HG03571 (cell line): ENCODE results near the gene CRCP.
"Not testable (repeated sequence)": the region's sequence is repeated elsewhere in the genome, so short reads cannot be mapped to it uniquely, and the experiment has no call there.

Experiments used
- ATAC-seq: cut with Tn5 transposase; IDR thresholded peaks from one replicate; pipeline ENCODE4 v1.9.1; 2021; ENCODE audit not compliant: unreplicated experiment

The CRCP gene

DNA sequence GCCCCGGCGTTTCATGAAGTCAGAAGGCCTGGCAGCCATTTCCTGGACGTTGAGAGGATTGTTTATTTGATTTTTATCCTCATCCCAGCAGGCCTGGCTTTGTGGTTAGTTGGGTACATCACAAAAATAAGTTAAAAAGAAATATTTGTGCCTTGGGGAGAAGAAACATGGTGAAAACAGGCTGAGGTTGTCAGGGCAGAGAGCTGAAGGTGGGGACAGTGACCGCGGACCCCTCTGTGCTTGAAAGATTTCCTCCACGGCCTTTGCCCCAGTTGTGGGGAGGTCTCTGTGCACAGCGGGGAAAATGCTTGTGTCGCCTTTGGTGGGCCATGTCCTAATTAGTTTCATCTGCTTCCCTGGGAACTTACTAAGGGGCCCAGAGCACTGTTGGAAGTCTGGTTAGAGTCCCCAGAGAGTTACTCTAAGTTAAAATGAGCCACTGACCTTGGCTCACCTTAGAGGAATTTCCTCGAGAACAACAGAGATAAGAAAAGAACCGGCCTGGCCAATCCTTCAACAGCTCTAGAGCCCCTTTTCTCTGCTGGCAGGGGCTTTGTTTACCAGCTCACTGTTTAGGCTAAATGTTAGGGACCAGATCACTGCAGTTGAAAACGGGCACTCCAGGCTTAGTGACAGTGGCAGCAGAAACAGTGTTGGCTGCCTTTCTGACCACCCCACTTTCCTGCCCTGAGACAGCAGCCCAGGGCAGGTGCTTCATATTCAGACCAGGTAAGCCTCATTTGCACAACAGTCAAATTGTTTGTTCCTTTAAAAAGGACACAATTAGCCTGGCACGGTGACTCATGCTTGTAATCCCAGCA, 37.9 kb downstream of the CRCP start:
- ATAC-seq: no peak

DNA sequence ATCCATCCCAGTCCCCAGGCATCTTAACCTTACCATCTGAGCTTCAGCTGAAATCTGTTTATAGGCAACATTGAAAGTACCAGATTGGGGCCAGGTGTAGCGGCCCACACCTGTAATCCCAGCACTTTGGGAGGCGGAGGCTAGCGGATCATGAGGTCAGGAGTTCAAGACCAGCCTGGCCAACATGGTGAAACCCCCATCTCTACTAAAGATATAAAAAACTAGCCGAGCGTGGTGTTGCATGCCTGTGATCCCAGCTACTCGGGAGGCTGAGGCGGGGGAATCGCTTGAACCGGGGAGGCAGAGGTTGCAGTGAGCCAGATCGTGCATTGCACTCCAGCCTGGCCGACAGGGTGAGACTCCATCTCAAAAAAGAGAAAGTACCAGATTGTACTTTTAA, 39.0 kb downstream of the CRCP start:
- no peak for ATAC-seq

DNA sequence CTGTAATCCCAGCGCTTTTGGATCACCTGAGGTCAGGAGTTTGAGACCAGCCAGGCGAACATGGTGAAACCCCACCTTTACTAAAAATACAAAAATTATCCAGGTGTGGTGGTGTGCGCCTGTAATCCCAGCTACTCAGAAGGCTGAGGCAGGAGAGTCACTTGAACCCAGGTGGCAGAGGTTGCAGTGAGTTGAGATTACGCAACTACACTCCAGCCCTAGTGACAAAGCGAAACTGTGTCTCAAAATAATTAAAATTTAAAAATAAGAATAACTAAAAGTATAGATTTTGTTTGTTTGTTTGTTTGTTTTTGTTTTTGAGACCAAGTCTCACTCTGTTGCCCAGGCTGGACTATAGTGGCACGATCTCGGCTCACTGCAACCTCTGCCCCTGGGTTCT, 41.4 kb downstream of the CRCP start:
- ATAC-seq: not testable (repeated sequence)

DNA sequence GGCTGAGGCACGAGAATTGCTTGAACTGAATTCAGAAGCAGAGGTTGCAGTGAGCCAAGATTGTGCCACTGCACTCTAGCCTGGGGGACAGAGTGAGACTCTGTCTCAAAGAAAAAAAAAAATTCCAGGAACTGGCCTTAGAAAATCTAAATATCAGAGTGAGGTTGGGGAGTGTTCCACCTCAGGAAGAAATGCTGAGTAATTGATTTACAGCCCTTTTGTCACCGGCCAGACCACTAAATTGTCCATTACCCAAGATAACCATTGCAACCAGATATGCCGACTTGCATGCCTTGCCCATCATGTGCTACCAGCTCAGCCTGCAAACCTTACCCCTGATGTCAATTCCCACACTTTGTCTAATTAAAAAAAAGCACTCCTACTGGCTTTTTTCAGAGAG, 42.4 kb downstream of the CRCP start:
- no peak for ATAC-seq

DNA sequence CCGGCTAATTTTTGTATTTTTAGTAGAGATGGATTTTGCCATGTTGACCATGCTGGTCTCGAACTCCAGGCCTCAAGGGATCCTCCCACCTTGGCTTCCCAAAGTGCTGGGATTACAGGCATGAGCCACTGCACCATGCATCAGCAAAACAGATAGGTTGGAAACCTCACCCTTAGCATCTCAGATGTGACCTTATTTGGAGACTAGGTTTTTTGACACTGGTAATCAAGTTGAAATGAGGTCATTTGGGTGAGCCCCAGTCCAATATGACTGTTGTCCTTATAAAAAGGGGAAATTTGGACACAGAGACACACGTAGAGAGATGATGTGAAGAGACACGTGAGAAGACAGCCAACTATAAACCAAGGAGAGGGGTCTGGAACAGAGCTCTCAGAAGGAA, 48.0 kb downstream of the CRCP start:
- no peak for ATAC-seq

DNA sequence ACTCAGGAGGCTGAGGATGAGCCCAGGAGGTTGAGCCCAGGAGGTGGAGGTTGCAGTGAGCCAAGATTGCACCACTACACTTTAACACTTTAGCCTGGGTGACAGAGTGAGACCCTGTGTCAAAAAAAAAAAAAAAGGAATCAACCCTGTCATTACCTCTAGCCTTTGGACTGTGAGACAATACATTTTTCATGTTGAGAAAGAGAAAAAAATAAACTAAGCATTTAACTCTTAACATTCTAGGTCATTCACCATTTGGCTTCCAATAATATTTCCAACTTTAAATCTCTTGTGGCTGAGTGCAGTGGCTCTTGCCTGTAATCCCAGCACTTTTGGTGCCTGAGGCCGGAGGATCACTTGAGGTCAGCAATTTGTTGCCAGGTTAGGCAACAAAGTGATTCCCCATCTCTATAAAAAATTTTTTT, 48.6 kb downstream of the CRCP start:
- no peak for ATAC-seq

DNA sequence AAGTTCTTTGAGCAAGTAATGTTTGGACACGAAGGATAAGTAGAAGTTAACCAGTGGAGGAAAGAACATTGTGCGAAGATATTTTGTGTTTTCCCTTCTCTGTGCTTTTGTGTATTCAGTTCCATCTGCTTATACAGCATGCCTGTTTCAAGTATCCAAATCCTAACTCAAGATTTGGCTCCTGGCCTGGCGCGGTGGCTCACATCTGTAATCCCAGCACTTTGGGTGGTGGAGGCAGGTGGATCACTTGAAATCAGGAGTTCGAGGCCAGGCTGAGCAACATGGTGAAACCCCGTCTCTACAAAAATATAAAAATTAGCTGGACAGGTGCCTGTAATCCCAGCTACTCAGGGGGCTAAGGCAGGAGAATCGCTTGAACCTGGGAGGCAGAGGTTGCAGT, 49.7 kb downstream of the CRCP start:
- ATAC-seq: no peak

DNA sequence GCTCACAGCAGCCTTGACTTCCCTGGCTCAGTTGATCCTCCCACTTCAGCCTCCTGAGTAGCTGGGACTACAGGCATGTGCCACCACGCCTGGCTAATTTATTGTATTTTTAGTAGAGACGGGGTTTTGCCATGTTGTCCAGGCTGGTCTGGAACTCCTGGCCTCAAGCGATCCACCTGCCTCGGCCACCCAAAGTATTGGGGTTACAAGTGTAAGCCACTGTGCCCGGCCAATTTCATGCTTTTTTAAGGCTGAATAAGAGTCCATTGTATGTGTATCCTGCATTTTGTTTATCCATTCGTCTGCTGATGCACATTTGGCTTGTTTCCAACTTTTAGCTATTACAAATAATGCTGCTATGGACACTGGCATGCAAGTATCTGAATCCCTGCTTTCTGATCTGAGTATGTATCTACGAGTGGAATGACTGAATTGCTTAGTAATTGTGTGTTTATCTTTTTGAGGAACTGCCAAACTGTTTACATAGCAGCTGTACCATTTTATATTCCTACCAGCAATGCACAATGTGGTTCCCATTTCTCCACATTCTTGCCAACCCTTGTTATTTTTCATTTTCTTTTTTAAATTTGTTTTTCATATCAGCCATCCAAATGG, 53.2 kb downstream of the CRCP start:
- no peak for ATAC-seq

DNA sequence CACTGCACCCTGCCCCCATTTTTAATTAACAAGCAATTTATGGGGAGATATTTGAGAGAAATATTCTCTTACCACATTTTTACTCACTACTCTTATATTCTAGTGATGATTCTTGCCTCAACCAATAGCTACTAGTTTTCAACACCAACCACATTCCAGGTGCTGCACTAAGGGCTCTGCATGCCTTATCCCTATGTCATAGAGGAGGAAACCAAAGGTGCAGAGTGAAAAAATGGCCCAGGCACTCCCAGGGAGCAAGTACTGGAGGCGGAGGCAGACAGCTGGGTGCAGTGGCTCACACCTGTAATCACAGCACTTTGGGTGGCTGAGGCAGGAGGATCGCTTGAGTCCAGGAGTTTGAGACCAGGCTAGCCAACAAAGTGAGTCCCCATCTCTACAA, 55.0 kb downstream of the CRCP start:
- no peak for ATAC-seq

DNA sequence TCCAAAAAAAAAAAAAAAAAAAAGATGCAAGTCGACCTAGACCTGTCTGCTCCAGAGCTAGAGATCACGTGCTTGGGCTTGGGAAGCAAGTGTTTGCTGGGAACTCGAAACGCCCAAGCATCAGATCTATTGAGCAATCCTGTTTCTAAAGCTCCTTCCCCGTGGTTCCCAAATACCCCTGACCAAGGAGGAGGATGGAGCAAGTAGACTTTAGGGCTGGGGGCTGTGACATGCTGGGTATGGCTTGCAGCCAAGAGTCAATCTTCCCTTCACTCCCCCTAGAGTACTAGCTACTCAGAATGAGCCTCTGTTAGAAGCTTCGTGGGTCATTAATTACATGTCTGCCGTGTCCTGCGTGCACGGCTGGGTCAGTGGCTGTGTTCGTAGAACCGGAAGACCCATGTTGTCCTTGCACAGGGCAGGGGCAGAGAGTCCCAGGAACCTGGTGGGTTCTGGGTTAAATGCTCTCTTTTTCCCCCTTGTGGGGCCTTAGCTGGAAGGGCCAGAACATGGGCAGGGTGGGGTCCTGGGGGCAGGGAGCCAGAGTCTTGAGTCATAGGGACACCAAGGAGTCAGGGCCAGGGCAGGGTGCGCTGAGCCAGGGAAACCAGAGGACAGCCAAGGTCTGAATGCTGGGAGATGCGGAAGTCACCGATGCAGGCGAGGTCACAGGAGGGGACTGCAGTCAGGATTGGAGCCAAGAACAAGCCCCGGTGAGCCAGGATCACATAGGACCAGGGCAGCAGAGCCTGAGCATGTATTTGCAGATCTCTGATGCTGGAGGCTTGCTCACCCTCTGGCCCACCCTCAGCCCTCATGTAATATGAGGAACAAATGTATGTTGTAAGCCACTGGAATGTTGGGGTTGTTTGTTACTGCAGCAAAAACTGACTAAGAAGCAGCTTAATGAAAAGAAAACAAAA, 55.9 kb downstream of the CRCP start:
- ATAC-seq: no peak

DNA sequence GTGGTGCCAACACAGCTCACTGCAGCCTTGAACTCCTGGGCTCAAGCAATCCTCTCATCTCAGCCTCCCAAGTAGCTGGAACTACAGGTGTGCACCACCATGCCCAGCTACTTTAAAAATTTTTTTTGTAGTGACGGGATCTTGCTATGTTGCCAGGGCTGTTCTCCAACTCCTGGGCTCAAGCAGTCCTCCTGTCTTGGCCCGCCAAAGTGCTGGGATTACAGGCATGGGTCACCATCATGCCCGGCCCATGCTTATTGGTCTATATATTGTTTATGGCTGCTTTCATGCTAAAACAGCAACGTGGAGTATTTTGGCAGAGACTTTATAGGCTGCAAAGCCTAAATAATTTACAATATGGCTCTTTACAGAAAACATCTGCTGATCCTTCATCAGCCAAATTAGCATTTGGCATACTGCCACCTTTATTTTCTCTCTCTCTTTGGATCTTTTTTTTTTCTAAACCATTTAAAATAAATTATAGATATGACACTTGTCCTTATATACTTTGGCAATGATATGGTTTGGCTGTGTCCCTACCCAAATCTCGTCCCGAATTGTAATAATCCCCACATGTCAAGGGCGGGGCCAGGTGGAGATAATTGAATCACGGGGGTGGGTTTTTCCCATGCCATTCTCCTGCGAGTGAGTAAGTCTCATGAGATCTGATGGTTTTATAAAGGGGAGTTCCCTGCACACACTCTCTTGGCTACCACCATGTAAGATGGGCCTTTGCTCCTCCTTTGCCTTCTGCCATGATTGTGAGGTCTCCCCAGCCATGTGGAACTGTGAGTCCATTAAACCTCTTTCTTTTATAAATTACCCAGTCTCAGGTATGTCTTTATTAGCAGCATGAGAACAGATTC, 58.1 kb downstream of the CRCP start:
- ATAC-seq: not testable (repeated sequence)

DNA sequence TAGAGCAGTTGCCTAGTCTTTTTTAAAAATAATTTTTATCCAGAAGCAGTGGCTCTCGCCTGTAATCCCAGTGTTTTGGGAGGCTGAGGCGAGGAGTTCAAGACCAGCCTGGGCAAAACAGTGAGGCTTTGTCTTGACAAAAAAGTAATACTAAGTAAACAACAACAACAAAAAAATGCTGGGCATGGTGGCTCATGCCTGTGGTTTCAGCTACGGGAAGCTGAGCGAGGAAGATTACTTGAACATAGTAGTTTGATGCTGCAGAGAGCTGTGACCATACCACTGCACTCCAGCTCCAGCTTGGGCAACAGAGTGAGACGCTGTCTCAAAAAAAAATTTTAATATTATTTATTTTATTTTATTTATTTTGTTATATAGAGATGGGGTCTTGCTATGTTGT, 59.2 kb downstream of the CRCP start:
- ATAC-seq: no peak

DNA sequence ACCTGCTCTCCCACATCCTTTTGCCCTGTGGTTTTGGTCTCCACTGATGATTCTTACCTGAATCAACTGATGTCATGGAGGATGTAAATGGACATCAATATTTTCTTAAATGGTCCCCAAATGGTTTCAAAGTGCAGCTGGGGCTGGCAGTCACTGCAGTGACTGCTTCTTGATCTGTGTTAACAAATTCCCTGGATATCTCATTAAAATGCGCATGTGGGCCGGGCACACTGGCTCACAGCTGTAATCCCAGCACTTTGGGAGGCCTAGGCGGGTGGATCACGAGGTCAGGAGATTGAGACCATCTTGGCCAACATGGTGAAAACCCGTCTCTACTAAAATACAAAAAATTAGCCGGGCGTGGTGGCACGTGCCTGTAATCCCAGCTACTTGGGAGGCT, 60.4 kb downstream of the CRCP start:
- ATAC-seq: not testable (repeated sequence)

DNA sequence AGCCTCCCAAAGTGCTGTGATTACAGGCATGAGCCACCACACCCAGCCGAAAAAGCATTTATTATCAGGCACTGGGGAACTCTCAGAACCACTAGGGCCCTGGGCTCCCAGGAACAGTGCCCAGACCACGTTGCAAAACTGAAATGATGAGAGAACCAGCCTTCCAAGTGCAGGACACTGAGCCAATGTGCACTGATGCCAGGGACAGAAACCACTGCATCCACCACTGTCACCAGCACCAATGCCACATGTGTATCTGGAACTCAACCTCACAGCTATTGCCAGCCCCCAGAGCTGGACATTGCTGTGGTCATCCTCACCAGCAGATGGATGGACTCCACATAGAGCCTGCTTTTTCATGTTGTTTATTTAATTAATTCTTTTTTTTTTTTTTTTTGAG, 62.3 kb downstream of the CRCP start:
- no peak for ATAC-seq

DNA sequence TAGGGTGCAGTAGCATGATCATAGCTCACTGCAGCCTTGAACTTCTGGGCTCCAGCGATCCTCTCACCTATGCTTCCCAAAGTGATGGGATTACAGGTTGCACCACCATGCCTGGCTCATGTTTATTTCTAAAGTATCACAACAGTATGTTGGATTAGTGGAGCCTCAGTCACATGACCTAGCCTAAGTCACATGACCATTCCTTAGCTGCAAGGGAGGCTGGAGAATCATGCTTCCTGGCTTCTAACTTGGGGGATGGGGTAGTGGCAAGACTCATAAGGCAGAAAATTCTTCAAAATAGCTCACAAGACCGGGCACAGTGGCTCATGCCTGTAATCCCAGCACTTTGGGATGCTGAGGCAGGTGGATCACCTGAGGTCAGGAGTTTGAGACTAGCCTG, 63.6 kb downstream of the CRCP start:
- ATAC-seq: no peak

DNA sequence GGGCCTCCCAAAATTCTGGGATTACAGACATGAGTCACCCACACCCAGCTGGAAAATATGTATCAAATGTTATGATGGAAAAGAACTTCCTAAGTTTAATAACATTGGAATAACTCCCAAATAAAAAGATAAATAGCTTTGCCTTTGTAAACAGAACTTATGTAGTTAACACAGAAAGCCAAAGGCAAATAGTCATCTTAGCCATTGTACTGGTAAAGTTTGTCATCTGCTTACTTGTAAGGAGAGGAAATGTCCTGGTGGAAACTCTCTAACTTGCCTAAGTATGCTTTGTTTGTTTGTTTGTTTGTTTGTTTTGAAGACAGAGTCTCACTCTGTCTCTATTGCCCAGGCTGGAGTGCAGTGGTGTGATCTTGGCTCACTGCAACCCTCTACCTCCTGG, 66.7 kb downstream of the CRCP start:
- ATAC-seq: no peak

DNA sequence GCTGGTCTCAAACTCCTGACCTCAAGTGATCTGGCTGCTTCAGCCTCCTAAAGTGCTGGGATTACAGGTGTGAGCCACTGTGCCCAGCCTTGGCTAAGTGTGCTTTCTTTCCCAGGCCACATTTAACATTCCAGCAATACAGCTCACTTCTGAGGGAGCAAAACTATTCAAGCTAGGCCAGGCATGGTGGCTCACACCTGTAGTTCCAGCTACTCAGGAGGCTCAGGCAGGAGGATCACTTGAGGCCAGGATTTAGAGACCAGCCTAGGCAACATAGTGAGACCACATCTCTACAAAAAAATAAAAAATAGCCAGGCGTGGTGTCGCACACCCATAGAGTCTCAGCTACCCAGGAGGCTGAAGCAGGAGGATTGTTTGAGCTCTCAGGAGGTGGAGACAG, 67.2 kb downstream of the CRCP start:
- ATAC-seq: no peak

DNA sequence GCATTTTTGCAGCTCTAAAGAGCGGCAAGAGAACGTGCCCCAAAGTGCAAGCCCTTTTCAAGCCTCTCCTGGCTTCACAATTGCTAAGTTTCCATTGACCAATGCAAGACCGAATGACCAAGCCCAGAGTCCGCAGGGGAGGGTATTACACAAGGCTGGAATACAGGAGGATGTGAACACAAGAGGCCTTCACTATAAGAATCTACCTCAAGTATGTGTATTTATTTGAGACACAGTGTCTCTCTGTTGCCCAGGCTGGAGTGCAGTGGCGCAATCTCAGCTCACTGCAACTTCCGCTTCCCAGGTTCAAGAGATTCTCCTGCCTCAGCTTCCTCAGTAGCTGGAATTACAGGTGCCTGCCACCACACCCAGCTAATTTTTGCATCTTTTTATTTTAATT, 68.3 kb downstream of the CRCP start:
- ATAC-seq: no peak

DNA sequence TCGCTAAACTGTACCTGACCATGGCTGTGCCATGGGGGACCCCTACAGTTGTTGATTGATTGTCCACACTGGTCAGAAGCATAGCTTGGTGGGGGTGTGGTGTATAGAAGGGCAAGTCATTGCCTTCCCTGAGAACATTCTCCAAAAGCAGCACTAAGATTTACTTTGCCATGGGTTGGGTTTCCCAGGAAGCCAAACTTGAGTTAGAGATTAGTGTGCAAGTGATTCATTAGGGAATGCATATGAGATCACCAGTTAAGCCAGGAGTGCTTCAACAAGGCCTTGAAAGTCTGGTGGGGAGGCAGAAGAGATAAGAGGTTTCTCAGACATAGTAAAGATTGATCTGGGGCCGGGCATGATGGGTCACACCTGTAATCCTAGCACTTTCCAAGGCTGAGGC, 69.1 kb downstream of the CRCP start:
- ATAC-seq: no peak

DNA sequence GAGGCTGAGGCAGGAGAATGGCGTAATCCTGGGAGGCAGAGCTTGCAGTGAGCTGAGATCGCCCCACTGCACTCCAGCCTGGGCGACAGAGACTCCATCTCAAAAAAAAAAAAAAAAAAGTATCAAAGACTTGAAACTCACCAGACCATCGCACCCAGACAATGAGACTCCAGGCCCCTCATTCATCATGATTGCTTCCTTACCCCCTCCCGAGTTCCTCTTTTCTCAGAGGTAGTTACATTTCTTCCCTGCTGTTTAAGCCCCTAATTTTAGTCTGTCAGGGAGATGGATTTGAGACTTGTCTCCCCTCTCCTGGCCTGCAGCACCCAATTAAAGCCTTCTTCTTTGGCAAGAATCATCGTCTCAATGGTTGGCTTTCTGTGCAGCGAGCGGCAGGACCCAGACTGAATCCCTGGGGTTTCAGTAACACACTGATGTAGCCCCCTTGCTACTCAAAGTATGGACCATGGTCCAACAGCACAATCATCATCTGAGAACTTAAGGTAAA, 71.1 kb downstream of the CRCP start:
- no peak for ATAC-seq

DNA sequence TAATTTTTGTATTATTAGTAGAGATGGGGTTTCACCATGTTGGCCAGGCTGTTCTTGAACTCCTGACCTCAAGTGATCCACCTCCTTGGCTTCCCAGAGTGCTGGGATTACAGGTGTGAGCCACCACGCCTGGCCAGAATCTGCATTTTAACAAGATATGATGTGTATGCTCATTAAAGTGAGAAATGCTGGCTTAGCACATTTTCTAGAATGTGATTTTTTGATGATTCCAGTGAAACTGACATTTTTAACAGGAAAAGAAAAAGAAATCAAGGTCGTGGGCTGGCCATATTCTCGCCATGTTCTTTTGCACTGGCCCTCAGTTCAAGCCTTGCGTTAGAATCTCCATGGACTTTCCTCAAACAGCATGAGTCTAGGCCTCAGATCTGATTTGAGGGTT, 72.3 kb downstream of the CRCP start:
- no peak for ATAC-seq
